ENCODE data around the gene SETD4. TPM values are rescaled to one million over a fixed set of nuclear protein-coding genes. Genes with fewer than 3 reads are reported as not detected.

SETD4 gene
- total and polyA plus RNA-seq, 2 of the 13 experiments (the other 11 are each of a cell fraction or from before 2014, with no cell fraction given) = 7.1 to 14.4 TPM

DNA sequence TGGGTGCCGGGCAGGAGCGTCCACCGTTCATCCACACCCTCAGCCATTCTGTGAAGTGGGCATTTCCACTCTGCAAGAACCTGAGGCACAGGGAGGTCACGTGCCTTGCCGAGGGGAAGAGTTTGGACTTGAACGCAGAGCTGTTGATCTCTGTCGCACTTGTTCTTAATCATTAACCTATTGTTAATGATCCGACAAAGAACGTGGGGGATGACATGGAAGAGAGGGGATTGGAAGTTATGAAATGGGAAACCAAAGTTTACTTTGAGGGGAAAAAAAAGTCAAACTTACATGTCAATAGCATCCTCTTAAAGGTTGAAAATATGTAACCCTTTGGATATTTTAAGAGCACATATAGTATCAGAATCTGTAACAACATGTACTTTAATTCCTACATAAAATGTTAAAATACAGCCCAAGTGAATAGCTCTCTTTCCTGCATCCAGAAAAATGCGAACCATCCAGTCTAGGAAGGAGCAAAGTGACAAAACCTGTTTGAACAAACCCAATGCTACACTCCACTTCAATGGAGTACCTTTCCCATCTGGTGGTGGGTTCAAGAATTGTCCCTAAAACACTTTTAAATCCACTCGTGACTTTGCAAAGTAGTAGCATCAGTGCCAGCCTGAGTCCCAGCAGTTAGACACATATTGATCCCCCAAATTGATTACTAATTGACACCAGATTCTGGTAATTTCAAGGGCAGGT, 75.5 kb downstream of the SETD4 start (continued):
- TF ChIP-seq SMAD9 (CRISPR knock-in tag; IDR thresholded peaks at IDR 0.05) (no peak), ZNF496 (CRISPR knock-in tag; IDR thresholded peaks at IDR 0.05; ENCODE audit: insufficient replicate concordance) (no peak), FOXC1 (CRISPR knock-in tag; IDR thresholded peaks at IDR 0.05; ENCODE audit: borderline replicate concordance) (no peak), ZNF160 (CRISPR knock-in tag; IDR thresholded peaks at IDR 0.05) (no peak), HOXD1 (CRISPR knock-in tag; IDR thresholded peaks at IDR 0.05) (no peak), ZNF296 (CRISPR knock-in tag; conservative IDR thresholded peaks at IDR 0.05) (no peak), ZFYVE20 (CRISPR knock-in tag; IDR thresholded peaks at IDR 0.05; ENCODE audit: borderline replicate concordance, low read depth) (no peak), ZNF737 (CRISPR knock-in tag; IDR thresholded peaks at IDR 0.05; ENCODE audit: borderline replicate concordance) (no peak), TAF1 (CRISPR knock-in tag; IDR thresholded peaks at IDR 0.05) (no peak), RAD51 (IDR thresholded peaks at IDR 0.05; ENCODE audit: borderline replicate concordance) (peak; percentile 60; the same call in 1 of the 2 replicates), MTA1 (CRISPR knock-in tag; IDR thresholded peaks at IDR 0.05; ENCODE audit: borderline replicate concordance) (no peak), CEBPG (CRISPR knock-in tag; IDR thresholded peaks at IDR 0.05) (peak; percentile 50), NKX3-1 (CRISPR knock-in tag; IDR thresholded peaks at IDR 0.05) (no peak), RFX1 (IDR thresholded peaks at IDR 0.05) (no peak)
- TF ChIP-seq, protein P1, sequence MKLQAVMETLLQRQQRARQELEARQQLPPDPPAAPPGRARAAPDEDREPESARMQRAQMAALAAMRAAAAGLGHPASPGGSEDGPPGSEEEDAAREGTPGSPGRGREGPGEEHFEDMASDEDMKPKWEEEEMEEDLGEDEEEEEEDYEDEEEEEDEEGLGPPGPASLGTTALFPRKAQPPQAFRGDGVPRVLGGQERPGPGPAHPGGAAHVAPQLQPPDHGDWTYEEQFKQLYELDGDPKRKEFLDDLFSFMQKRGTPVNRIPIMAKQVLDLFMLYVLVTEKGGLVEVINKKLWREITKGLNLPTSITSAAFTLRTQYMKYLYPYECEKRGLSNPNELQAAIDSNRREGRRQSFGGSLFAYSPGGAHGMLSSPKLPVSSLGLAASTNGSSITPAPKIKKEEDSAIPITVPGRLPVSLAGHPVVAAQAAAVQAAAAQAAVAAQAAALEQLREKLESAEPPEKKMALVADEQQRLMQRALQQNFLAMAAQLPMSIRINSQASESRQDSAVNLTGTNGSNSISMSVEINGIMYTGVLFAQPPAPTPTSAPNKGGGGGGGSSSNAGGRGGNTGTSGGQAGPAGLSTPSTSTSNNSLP (IDR thresholded peaks at IDR 0.05; ENCODE audit: low read depth, low read length) = no peak
- TF ChIP-seq, protein P2, sequence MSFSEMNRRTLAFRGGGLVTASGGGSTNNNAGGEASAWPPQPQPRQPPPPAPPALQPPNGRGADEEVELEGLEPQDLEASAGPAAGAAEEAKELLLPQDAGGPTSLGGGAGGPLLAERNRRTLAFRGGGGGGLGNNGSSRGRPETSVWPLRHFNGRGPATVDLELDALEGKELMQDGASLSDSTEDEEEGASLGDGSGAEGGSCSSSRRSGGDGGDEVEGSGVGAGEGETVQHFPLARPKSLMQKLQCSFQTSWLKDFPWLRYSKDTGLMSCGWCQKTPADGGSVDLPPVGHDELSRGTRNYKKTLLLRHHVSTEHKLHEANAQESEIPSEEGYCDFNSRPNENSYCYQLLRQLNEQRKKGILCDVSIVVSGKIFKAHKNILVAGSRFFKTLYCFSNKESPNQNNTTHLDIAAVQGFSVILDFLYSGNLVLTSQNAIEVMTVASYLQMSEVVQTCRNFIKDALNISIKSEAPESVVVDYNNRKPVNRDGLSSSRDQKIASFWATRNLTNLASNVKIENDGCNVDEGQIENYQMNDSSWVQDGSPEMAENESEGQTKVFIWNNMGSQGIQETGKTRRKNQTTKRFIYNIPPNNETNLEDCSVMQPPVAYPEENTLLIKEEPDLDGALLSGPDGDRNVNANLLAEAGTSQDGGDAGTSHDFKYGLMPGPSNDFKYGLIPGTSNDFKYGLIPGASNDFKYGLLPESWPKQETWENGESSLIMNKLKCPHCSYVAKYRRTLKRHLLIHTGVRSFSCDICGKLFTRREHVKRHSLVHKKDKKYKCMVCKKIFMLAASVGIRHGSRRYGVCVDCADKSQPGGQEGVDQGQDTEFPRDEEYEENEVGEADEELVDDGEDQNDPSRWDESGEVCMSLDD (CRISPR knock-in tag; IDR thresholded peaks at IDR 0.05; ENCODE audit: borderline replicate concordance) = no peak
- TF ChIP-seq, protein P3, sequence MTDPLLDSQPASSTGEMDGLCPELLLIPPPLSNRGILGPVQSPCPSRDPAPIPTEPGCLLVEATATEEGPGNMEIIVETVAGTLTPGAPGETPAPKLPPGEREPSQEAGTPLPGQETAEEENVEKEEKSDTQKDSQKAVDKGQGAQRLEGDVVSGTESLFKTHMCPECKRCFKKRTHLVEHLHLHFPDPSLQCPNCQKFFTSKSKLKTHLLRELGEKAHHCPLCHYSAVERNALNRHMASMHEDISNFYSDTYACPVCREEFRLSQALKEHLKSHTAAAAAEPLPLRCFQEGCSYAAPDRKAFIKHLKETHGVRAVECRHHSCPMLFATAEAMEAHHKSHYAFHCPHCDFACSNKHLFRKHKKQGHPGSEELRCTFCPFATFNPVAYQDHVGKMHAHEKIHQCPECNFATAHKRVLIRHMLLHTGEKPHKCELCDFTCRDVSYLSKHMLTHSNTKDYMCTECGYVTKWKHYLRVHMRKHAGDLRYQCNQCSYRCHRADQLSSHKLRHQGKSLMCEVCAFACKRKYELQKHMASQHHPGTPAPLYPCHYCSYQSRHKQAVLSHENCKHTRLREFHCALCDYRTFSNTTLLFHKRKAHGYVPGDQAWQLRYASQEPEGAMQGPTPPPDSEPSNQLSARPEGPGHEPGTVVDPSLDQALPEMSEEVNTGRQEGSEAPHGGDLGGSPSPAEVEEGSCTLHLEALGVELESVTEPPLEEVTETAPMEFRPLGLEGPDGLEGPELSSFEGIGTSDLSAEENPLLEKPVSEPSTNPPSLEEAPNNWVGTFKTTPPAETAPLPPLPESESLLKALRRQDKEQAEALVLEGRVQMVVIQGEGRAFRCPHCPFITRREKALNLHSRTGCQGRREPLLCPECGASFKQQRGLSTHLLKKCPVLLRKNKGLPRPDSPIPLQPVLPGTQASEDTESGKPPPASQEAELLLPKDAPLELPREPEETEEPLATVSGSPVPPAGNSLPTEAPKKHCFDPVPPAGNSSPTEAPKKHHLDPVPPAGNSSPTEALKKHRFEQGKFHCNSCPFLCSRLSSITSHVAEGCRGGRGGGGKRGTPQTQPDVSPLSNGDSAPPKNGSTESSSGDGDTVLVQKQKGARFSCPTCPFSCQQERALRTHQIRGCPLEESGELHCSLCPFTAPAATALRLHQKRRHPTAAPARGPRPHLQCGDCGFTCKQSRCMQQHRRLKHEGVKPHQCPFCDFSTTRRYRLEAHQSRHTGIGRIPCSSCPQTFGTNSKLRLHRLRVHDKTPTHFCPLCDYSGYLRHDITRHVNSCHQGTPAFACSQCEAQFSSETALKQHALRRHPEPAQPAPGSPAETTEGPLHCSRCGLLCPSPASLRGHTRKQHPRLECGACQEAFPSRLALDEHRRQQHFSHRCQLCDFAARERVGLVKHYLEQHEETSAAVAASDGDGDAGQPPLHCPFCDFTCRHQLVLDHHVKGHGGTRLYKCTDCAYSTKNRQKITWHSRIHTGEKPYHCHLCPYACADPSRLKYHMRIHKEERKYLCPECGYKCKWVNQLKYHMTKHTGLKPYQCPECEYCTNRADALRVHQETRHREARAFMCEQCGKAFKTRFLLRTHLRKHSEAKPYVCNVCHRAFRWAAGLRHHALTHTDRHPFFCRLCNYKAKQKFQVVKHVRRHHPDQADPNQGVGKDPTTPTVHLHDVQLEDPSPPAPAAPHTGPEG (CRISPR knock-in tag; IDR thresholded peaks at IDR 0.05) = no peak
- TF ChIP-seq, protein P4, sequence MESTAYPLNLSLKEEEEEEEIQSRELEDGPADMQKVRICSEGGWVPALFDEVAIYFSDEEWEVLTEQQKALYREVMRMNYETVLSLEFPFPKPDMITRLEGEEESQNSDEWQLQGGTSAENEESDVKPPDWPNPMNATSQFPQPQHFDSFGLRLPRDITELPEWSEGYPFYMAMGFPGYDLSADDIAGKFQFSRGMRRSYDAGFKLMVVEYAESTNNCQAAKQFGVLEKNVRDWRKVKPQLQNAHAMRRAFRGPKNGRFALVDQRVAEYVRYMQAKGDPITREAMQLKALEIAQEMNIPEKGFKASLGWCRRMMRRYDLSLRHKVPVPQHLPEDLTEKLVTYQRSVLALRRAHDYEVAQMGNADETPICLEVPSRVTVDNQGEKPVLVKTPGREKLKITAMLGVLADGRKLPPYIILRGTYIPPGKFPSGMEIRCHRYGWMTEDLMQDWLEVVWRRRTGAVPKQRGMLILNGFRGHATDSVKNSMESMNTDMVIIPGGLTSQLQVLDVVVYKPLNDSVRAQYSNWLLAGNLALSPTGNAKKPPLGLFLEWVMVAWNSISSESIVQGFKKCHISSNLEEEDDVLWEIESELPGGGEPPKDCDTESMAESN (CRISPR knock-in tag; conservative IDR thresholded peaks at IDR 0.05) = no peak

Measured in HepG2 (cell line).